HCT116 (cell line): Measurements from ENCODE around the gene UROS. TPM values are rescaled to one million over a fixed set of nuclear protein-coding genes. Genes with fewer than 3 reads are reported as not detected.

Source experiments
- ATAC-seq: fragments of 200-7000 bp; cut with Tn5 transposase; 2 replicates; pipeline ENCODE4 v1.9.1; 2020; ENCODE audit warnings: mild to moderate bottlenecking, moderate library complexity
- BruUV-seq: library from RNA; stranded (reverse); fragments of 400-500 nt; replicated peaks from 2 replicates; lab custom pipeline; 2021; lab: Mats Ljungman, UMichigan
- CTCF ChIA-PET: fragments of 300-600 bp; sonication (Branson Sonifier 250); formaldehyde crosslinking; loops from one replicate; lab custom pipeline; 2021; ENCODE audit warnings: antibody characterized with exemption; lab: Charles Lee
- POLR2A ChIA-PET: fragments of 300-600, 350-600 bp; sonication (Branson Sonifier 250); formaldehyde crosslinking; loops from one replicate; lab custom pipeline; 2021; ENCODE audit warnings: antibody characterized with exemption; lab: Charles Lee
- RAD21 ChIA-PET, 2 experiments: fragments of 300-600 bp; sonication (Branson Sonifier 250); formaldehyde crosslinking; loops; one replicate each; lab custom pipeline; 2023; ENCODE audit warnings: low total read pairs in 2 of 2; ENCODE audit not compliant: uncharacterized antibody in 2 of 2, unreplicated experiment in 2 of 2, low non-redundant PET in 1 of 2; lab: Charles Lee
- DNase-seq: peaks from one replicate; pipeline ENCODE4 v3.0.0-alpha.2; 2010; ENCODE audit warnings: low read depth, low spot score
- H2AFZ ChIP-seq: fragments of 200-600 bp; shearing (Covaris generic), sonication (generic); 2 replicates; pipeline ENCODE4 v1.6.1; 2017; ENCODE audit warnings: low read depth, mixed run types, mixed read lengths, antibody characterized with exemption, low read length; ENCODE audit not compliant: poor library complexity, severe bottlenecking
- H3K27ac ChIP-seq: 2 replicates; pipeline ENCODE4 v1.5.1; 2012; ENCODE audit warnings: low read depth, low read length
- H3K27me3 ChIP-seq: fragments of 200-600 bp; sonication (generic); 2 replicates; pipeline ENCODE4 v1.6.1; 2016; ENCODE audit warnings: mixed run types, low read length, mixed read lengths; ENCODE audit not compliant: insufficient read depth
- H3K36me3 ChIP-seq, 2 experiments: fragments of 200-500 bp in 1 of 2; fragments of 200-600 bp in 1 of 2; sonication (Bioruptor generic) in 1 of 2; sonication (generic) in 1 of 2; 2 replicates each; pipeline versions ENCODE4 v1.5.1 to v1.6.1; 2014 to 2016; ENCODE audit warnings: low read length in 2 of 2, inconsistent platforms in 1 of 2, mixed read lengths in 1 of 2, mixed run types in 1 of 2; ENCODE audit not compliant: insufficient read depth in 2 of 2, control insufficient read depth in 1 of 2
- H3K4me1 ChIP-seq, 2 experiments: fragments of 200-600 bp in 1 of 2; sonication (generic) in 1 of 2; 2 replicates each; pipeline versions ENCODE4 v1.5.1 to v1.6.1; 2012 to 2017; ENCODE audit warnings: low read length in 2 of 2, inconsistent platforms in 1 of 2, mild to moderate bottlenecking in 1 of 2, mixed read lengths in 1 of 2, mixed run types in 1 of 2, moderate library complexity in 1 of 2; ENCODE audit not compliant: insufficient read depth in 2 of 2, control insufficient read depth in 1 of 2
- H3K4me2 ChIP-seq: fragments of 200-600 bp; sonication (generic); 2 replicates; pipeline ENCODE4 v1.6.1; 2017; ENCODE audit warnings: mixed run types, low read length, mixed read lengths
- H3K4me3 ChIP-seq, 2 experiments: fragments of 200-600 bp in 1 of 2; sonication (generic) in 1 of 2; replicated peaks in 1 of 2; 2 replicates each; pipeline ENCODE4 v1.5.1; 2011 to 2016; ENCODE audit warnings: low read length in 2 of 2, control low read depth in 1 of 2, low read depth in 1 of 2, mild to moderate bottlenecking in 1 of 2, mixed read lengths in 1 of 2, mixed run types in 1 of 2
- H3K79me2 ChIP-seq: fragments of 200-600 bp; sonication (generic); 2 replicates; pipeline ENCODE4 v1.6.1; 2017; ENCODE audit warnings: mild to moderate bottlenecking, mixed run types, low read length, moderate library complexity, mixed read lengths; ENCODE audit not compliant: insufficient read depth
- H3K9ac ChIP-seq: fragments of 200-600 bp; sonication (generic); 2 replicates; pipeline ENCODE4 v1.6.1; 2016; ENCODE audit warnings: low read length, mixed read lengths
- H3K9me2 ChIP-seq: fragments of 200-600 bp; sonication (generic), shearing (Covaris generic); 2 replicates; pipeline ENCODE4 v1.6.1; 2017; ENCODE audit warnings: mixed run types, mild to moderate bottlenecking, moderate library complexity; ENCODE audit not compliant: insufficient read depth
- H3K9me3 ChIP-seq, 2 experiments: fragments of 200-500 bp in 1 of 2; fragments of 200-600 bp in 1 of 2; sonication (Bioruptor generic) in 1 of 2; sonication (generic) in 1 of 2; 2 replicates each; pipeline ENCODE4 v1.6.1; 2014 to 2017; ENCODE audit warnings: low read length in 2 of 2, mixed read lengths in 2 of 2, inconsistent platforms in 1 of 2, low read depth in 1 of 2, mild to moderate bottlenecking in 1 of 2, mixed run types in 1 of 2, moderate library complexity in 1 of 2; ENCODE audit not compliant: control insufficient read depth in 1 of 2, insufficient read depth in 1 of 2
- H4K20me1 ChIP-seq: fragments of 200-600 bp; sonication (generic), shearing (Covaris generic); 2 replicates; pipeline ENCODE4 v1.6.1; 2017; ENCODE audit warnings: mixed run types, mild to moderate bottlenecking, moderate library complexity; ENCODE audit not compliant: insufficient read depth
- ATF3 ChIP-seq: IDR thresholded peaks from 2 replicates; pipeline ENCODE4 v1.6.1; 2012
- EGR1 ChIP-seq: IDR thresholded peaks from 2 replicates; pipeline ENCODE4 v1.6.1; 2012; ENCODE audit warnings: low read depth
- EZH2 ChIP-seq: fragments of 200-600 bp; sonication (generic); IDR thresholded peaks from 2 replicates; pipeline ENCODE4 v1.6.1; 2017; ENCODE audit warnings: antibody characterized with exemption, mixed run types
- EZH2phosphoT487 ChIP-seq: fragments of 200-600 bp; IDR thresholded peaks from 2 replicates; pipeline ENCODE4 v1.6.1; 2018; ENCODE audit warnings: antibody characterized with exemption, borderline replicate concordance
- MAX ChIP-seq: IDR thresholded peaks from 2 replicates; pipeline ENCODE4 v1.6.1; 2012
- POLR2A ChIP-seq: IDR thresholded peaks from 2 replicates; pipeline ENCODE4 v1.7.0; 2011; ENCODE audit warnings: borderline replicate concordance; ENCODE audit not compliant: insufficient read depth, insufficient read length; ENCODE audit errors: extremely low read depth
- POLR2AphosphoS5 ChIP-seq: IDR thresholded peaks from 2 replicates; pipeline ENCODE4 v1.6.1; 2011; ENCODE audit warnings: mild to moderate bottlenecking, low read depth, low read length, moderate library complexity
- RAD21 ChIP-seq: IDR thresholded peaks from 2 replicates; pipeline ENCODE4 v1.6.1; 2012; ENCODE audit warnings: low read depth, mild to moderate bottlenecking
- ZFX ChIP-seq: fragments of 450-650 bp; IDR thresholded peaks from 2 replicates; pipeline ENCODE4 v1.6.1; 2017
- intact Hi-C: fragments of 100-400 bp; cut with micrococcal nuclease; formaldehyde crosslinking; loops from 2 replicates; pipeline ENCODE4 v1.10.0; 2022
- total RNA-seq: library from RNA; stranded (reverse); gene quantifications from one replicate; pipeline ENCODE4 v1.2.1, GENCODE V29; 2021; ENCODE audit not compliant: unreplicated experiment
- TF ChIP-seq, protein P1 (sequence below), 3 experiments: fragments of 200-600 bp in 1 of 3; sonication (generic) in 1 of 3; IDR thresholded peaks in 2 of 3; conservative IDR thresholded peaks in 1 of 3; 2 replicates each; pipeline ENCODE4 v1.5.1; 2012 to 2017; ENCODE audit warnings: low read depth in 2 of 3, low read length in 2 of 3, antibody characterized with exemption in 1 of 3, borderline replicate concordance in 1 of 3, control low read depth in 1 of 3, mild to moderate bottlenecking in 1 of 3, mixed read lengths in 1 of 3, mixed run types in 1 of 3, moderate library complexity in 1 of 3; ENCODE audit not compliant: insufficient read depth in 1 of 3

Gene UROS
- total RNA-seq, 1 experiment from 2014 or later = 63.9 TPM

- H4K20me1 ChIP-seq = no peaks in the 10 kb centered on the region
- ATAC-seq = no peak
- peaks cover 0 to under 1% of the 10 kb centered on the region in 2 experiments; a peak in 2 of 4 replicates for H3K4me1 ChIP-seq
- no peaks in the 10 kb centered on the region for H3K27me3 ChIP-seq
- no peak overlapping the region for H3K4me3 ChIP-seq
- H3K4me2 ChIP-seq = no peak overlapping the region
- CTCF ChIA-PET = no interaction called here
- no peaks in the 10 kb centered on the region for H3K9me2 ChIP-seq
- RAD21 ChIA-PET = no interaction called here
- intact Hi-C loops = no loop called here
- BruUV-seq = no TSS peak
- H3K9me3 ChIP-seq = no peaks in the 10 kb centered on the region
- no peak overlapping the region for H3K9ac ChIP-seq
- no peaks in the 10 kb centered on the region; a peak in 2 of 4 replicates for H3K36me3 ChIP-seq
- H3K79me2 ChIP-seq = peaks cover 6% of the 10 kb centered on the region; the same call in 1 of the 2 replicates
- H2AFZ ChIP-seq = no peak overlapping the region
- no peak for DNase-seq
- POLR2A ChIA-PET = no interaction called here
- no peak overlapping the region for H3K27ac ChIP-seq
- TF ChIP-seq EZH2phosphoT487 (no peak), EGR1 (no peak), EZH2 (no peak), POLR2A (no peak), MAX (no peak), POLR2AphosphoS5 (no peak), ATF3 (no peak), RAD21 (no peak), ZFX (no peak)
- TF ChIP-seq, protein P1, sequence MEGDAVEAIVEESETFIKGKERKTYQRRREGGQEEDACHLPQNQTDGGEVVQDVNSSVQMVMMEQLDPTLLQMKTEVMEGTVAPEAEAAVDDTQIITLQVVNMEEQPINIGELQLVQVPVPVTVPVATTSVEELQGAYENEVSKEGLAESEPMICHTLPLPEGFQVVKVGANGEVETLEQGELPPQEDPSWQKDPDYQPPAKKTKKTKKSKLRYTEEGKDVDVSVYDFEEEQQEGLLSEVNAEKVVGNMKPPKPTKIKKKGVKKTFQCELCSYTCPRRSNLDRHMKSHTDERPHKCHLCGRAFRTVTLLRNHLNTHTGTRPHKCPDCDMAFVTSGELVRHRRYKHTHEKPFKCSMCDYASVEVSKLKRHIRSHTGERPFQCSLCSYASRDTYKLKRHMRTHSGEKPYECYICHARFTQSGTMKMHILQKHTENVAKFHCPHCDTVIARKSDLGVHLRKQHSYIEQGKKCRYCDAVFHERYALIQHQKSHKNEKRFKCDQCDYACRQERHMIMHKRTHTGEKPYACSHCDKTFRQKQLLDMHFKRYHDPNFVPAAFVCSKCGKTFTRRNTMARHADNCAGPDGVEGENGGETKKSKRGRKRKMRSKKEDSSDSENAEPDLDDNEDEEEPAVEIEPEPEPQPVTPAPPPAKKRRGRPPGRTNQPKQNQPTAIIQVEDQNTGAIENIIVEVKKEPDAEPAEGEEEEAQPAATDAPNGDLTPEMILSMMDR (IDR thresholded peaks at IDR 0.05 in 2 of 3, conservative IDR thresholded peaks at IDR 0.05 in 1 of 3; ENCODE audit: borderline replicate concordance in 1 of 3, insufficient read depth in 1 of 3, low read depth in 2 of 3, low read length in 2 of 3) = no peak
Observed at GRCh38 chr10:125816548-125816947, 6.5 kb downstream of the UROS start.
